Heart right ventricle (tissue), 16 donors: ENCODE results near the gene SPRED1. TPM values are rescaled to one million over a fixed set of nuclear protein-coding genes. Genes with fewer than 3 reads are reported as not detected.

ENCODE experiments used
- ATAC-seq, 8 donors: fragments of 200-7000 bp; cut with Tn5 transposase; one replicate each; pipeline ENCODE4 v1.9.1; 2020; ENCODE audit warnings: mild to moderate bottlenecking in 8 of 8, moderate library complexity in 8 of 8, moderate number of reproducible peaks in 1 of 8
- DNase-seq, 2 donors: peaks; one replicate each; pipeline ENCODE4 v3.0.0-alpha.2; 2020
- H3K27ac ChIP-seq, 10 donors: fragments of 200-600 bp; sonication (generic) in 2 of 10; one replicate each; pipeline versions ENCODE4 v1.5.0 to v1.8.0; 2020 to 2022; ENCODE audit warnings: mild to moderate bottlenecking in 3 of 10
- H3K27me3 ChIP-seq, 7 donors: fragments of 200-600 bp; one replicate each; pipeline ENCODE4 v1.8.0; 2021 to 2022; ENCODE audit warnings: mild to moderate bottlenecking in 2 of 7
- H3K36me3 ChIP-seq, 9 donors: fragments of 200-600 bp; sonication (generic) in 1 of 9; one replicate each; pipeline versions ENCODE4 v1.5.0 to v1.8.0; 2020 to 2022; ENCODE audit warnings: mild to moderate bottlenecking in 2 of 9
- H3K4me1 ChIP-seq, 9 donors: fragments of 200-600 bp; sonication (generic) in 1 of 9; one replicate each; pipeline versions ENCODE4 v1.5.0 to v1.8.0; 2020 to 2022; ENCODE audit warnings: mild to moderate bottlenecking in 4 of 9
- H3K4me3 ChIP-seq, 10 donors: fragments of 200-600 bp; sonication (generic) in 2 of 10; one replicate each; pipeline versions ENCODE4 v1.5.0 to v1.8.0; 2020 to 2022; ENCODE audit warnings: mild to moderate bottlenecking in 7 of 10, moderate library complexity in 2 of 10
- H3K9me3 ChIP-seq, 11 donors: fragments of 200-600 bp in 10 of 11; sonication (generic) in 2 of 11; one replicate each; pipeline versions ENCODE4 v1.5.0 to v1.8.0; 2013 to 2022; ENCODE audit warnings: mild to moderate bottlenecking in 2 of 11, control low read depth in 1 of 11, moderate library complexity in 1 of 11
- CTCF ChIP-seq, 9 donors: fragments of 200-600 bp; sonication (generic) in 2 of 9; IDR thresholded peaks; one replicate each; pipeline versions ENCODE4 v1.5.0 to v1.8.0; 2021 to 2022; ENCODE audit warnings: antibody characterized with exemption in 9 of 9, mild to moderate bottlenecking in 5 of 9, moderate library complexity in 1 of 9
- WGBS, 2 donors: extraction: QIAGEN DNeasy Blood & Tissue Kit; methylation state at CpG; one replicate each; pipeline ENCODE4 v1.1.7; 2013; ENCODE audit warnings: inconsistent platforms in 1 of 2; 5-methylcytosine and 5-hydroxymethylcytosine counted together
- intact Hi-C, 10 donors: fragments of 100-400 bp; cut with DNase I; formaldehyde crosslinking; loops; one replicate each; pipeline versions ENCODE4 v1.11.1 to v1.14.2; 2022
- polyA plus RNA-seq, 2 donors: library from polyadenylated mRNA; stranded (reverse); fragments of 200-250 nt; gene quantifications; one replicate each; pipeline ENCODE4 v1.2.3, GENCODE V29; 2013
- total RNA-seq, 10 donors: library from RNA; stranded (reverse); fragmentation: NEBNext Ultra II Directional in 3 of 10; extraction: Animal tissue kit (Norgen Biotek cat#: 25700) in 3 of 10; gene quantifications; one replicate each; pipeline versions ENCODE4 v1.2.1 to v1.2.4, GENCODE V29; 2021 to 2023
- donor health status: Arrhythmogenic right ventricular cardiomyopathy.
- donor health status: ischemic (EF 13 %, LVEDD 7.1; RV severe dilation, severe dysfunction).
- donor health status: healthy with polysubstance abuse.
- donor health status: DM: no; HTN: yes; CAD: no.
- donor health status: DM: no; HTN: no; CAD: no.
- donor health status: ischemic (EF 25% LVEDD 6.9; RV normal size, moderate dysfunction).
- donor health status: ischemic (EF 25% LVEDD 5.7; RV mildly dilated, moderate dysfunction).
- donor health status: healthy.
- donor health status: DM: yes; HTN: yes; CAD: no.
- donor health status: Ischemic cardiomyopathy.
- donor health status: ischemic (EF 35%, LVEDD 5.7; RV mildly dilated, moderate dysfunction).
- donor health status: nonischemic (EF 11% LVEDD 7.7; RV severe dilation, severe dysfunction).
- donor health status: DM: yes; HTN: yes; CAD: no.
- donor health status: PGD.
- donor health status: ischemic (EF 29% LVEDD 5.4; RV normal size, mild dysfunction).
- donor health status: nonischemic (EF 23%, LVEDD 6.1; RV moderate dilation, normal function).

The SPRED1 gene
- total and polyA plus RNA-seq, 12 donors = 3.3 to 20.2 (median 7.5) TPM

GRCh38 chr15:38344351-38344750 is 91.7 kb downstream of the SPRED1 start:
- H3K27ac ChIP-seq = no peak overlapping the region
- H3K27me3 ChIP-seq = no peaks in the 10 kb centered on the region
- DNase-seq (no peak), ATAC-seq (no peak)
- WGBS, 2 donors = 99 to 100% methylated on average over 2 of the region's 2 CpGs
- TF ChIP-seq CTCF (IDR thresholded peaks at IDR 0.05) = no peak
- no peak overlapping the region for H3K4me3 ChIP-seq
- no peaks in the 10 kb centered on the region for H3K4me1 ChIP-seq
- H3K9me3 ChIP-seq = no peaks in the 10 kb centered on the region
- intact Hi-C loops = no loop called here
- peaks cover 0 to 68% (median 5%) of the 10 kb centered on the region in 9 donors for H3K36me3 ChIP-seq

DNA sequence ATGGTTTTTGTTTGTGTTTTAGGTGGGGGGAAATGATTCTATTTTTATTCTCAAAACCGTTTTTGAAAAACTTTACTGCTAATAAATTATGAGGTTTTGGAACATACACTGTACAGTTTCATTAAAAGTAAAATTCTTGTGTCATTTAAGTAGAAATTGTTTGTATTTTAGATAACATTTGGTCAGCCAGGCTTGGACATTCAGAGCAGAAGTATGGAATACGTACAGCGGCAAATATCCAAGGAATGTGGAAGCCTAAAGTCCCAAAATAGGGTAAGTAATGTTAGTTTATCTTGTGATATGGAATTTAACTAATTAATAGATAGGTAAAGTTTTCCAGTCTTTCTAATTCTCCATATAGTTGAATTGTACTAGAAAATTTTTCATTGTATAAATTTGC is 96.6 kb downstream of the SPRED1 start:
- WGBS, 2 donors = 80% methylated on average over 3 of the region's 3 CpGs
- TF ChIP-seq CTCF (IDR thresholded peaks at IDR 0.05) = no peak
- H3K36me3 ChIP-seq = peaks cover 0 to 76% (median 9%) of the 10 kb centered on the region in 9 donors
- intact Hi-C loops = loop anchor here in 1 of 10 donors (5.0 kb wide), 1 partner anchor 282 kb away; no protein-coding TSS in a partner anchor
- H3K27ac ChIP-seq = no peak overlapping the region
- no peaks in the 10 kb centered on the region for H3K27me3 ChIP-seq
- DNase-seq (no peak), ATAC-seq (no peak)
- H3K9me3 ChIP-seq = no peaks in the 10 kb centered on the region
- H3K4me3 ChIP-seq = no peak overlapping the region
- H3K4me1 ChIP-seq = peaks cover 0 to 5% (median 0%) of the 10 kb centered on the region in 9 donors

DNA sequence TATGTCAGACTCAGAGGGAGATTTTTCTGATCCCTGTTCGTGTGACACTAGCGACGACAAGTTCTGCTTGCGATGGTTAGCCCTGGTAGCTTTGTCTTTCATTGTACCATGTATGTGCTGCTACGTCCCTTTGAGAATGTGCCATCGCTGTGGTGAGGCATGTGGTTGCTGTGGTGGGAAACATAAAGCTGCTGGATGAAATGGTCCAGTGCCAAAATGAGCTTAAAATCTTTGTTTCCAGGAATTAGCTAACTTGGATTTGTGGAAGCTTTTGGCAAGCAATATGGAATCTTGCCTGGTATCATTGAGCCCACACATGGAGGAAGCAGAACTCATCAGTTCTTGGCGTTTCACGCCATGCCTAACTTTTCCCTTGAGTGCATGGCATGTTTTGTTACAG is 98.8 kb downstream of the SPRED1 start:
- H3K9me3 ChIP-seq = no peaks in the 10 kb centered on the region
- DNase-seq (no peak), ATAC-seq (no peak)
- no peak overlapping the region for H3K27ac ChIP-seq
- 85 to 88% methylated on average over 8 of the region's 8 CpGs for WGBS, 2 donors
- no peaks in the 10 kb centered on the region for H3K27me3 ChIP-seq
- H3K36me3 ChIP-seq = peaks cover 0 to 74% (median 9%) of the 10 kb centered on the region in 9 donors
- no peak overlapping the region for H3K4me3 ChIP-seq
- peaks cover 0 to 5% (median 0%) of the 10 kb centered on the region in 9 donors for H3K4me1 ChIP-seq
- intact Hi-C loops = loop anchor here in 8 of 10 donors (5.0 to 10.0 kb wide), 11 partner anchors 57 to 354 kb away; partner anchors contain the start of gene SPRED1 (in 5 of the 8)
- no peak for TF ChIP-seq CTCF (IDR thresholded peaks at IDR 0.05)

- H3K36me3 ChIP-seq = peaks cover 0 to 61% (median 9%) of the 10 kb centered on the region in 9 donors
- no peaks in the 10 kb centered on the region for H3K27me3 ChIP-seq
- intact Hi-C loops = loop anchor here in 9 of 10 donors (2.0 to 10.0 kb wide), 14 partner anchors 58 to 360 kb away; partner anchors contain the start of gene SPRED1 (in 5 of the 9)
- H3K27ac ChIP-seq = no peak overlapping the region
- ATAC-seq = peak in 7 of 8 donors; percentile 47 to 83 (median 70)
- H3K4me3 ChIP-seq = no peak overlapping the region
- no peaks in the 10 kb centered on the region for H3K9me3 ChIP-seq
- DNase-seq = peak in 1 of 2 donors; percentile 70
- peak; percentile 73 to 90 (median 82) for TF ChIP-seq CTCF (IDR thresholded peaks at IDR 0.05)
- peaks cover 0 to 5% (median 0%) of the 10 kb centered on the region in 9 donors for H3K4me1 ChIP-seq
- 40 to 44% methylated on average over 3 of the region's 3 CpGs for WGBS, 2 donors
Measured at GRCh38 chr15:38354315-38354929, 101.8 kb downstream of the SPRED1 start.
